Activated CD8-positive, alpha-beta T cell treated with anti-CD3 and anti-CD28 coated beads for 36 hours (primary cell): ENCODE measurements around the gene PLXNB2. TPM values are rescaled to one million over a fixed set of nuclear protein-coding genes. Genes with fewer than 3 reads are reported as not detected.

Source experiments
- ATAC-seq: fragments of 200-7000 bp; cut with Tn5 transposase; one replicate; pipeline ENCODE4 v1.10.0; 2021; ENCODE audit warnings: mild to moderate bottlenecking, moderate library complexity
- CTCF ChIA-PET: fragments of 350-600 bp; sonication (Branson Sonifier 250); formaldehyde crosslinking; loops from one replicate; lab custom pipeline; 2021; ENCODE audit warnings: antibody characterized with exemption; lab: Charles Lee
- POLR2A ChIA-PET: fragments of 350-600 bp; sonication (Branson Sonifier 250); formaldehyde crosslinking; loops from one replicate; lab custom pipeline; 2021; ENCODE audit warnings: antibody characterized with exemption; lab: Charles Lee
- DNase-seq: peaks from one replicate; pipeline ENCODE4 v3.0.0-alpha.2; 2020
- H3K27ac Mint-ChIP-seq: one replicate; pipeline ENCODE4 v1.8.0; 2021; ENCODE audit warnings: mild to moderate bottlenecking, mixed read lengths
- H3K27me3 Mint-ChIP-seq: one replicate; pipeline ENCODE4 v1.8.0; 2021; ENCODE audit warnings: mixed read lengths
- H3K36me3 Mint-ChIP-seq: one replicate; pipeline ENCODE4 v1.8.0; 2021; ENCODE audit warnings: low read depth, mixed read lengths
- H3K4me1 Mint-ChIP-seq: one replicate; pipeline ENCODE4 v1.8.0; 2021; ENCODE audit warnings: low read depth, mixed read lengths
- H3K4me3 Mint-ChIP-seq: one replicate; pipeline ENCODE4 v1.8.0; 2021; ENCODE audit warnings: mild to moderate bottlenecking, moderate library complexity, mixed read lengths
- H3K9me3 Mint-ChIP-seq: one replicate; pipeline ENCODE4 v1.8.0; 2021; ENCODE audit warnings: mixed read lengths
- CTCF ChIP-seq: fragments of 200-600 bp; IDR thresholded peaks from one replicate; pipeline ENCODE4 v1.8.0; 2022; ENCODE audit warnings: antibody characterized with exemption, mild to moderate bottlenecking
- intact Hi-C: fragments of 100-400 bp; cut with micrococcal nuclease; formaldehyde crosslinking; loops from one replicate; pipeline ENCODE4 v1.10.0; 2022
- total RNA-seq, 2 experiments: library from RNA; stranded (reverse); gene quantifications; one replicate each; pipeline ENCODE4 v1.2.3, GENCODE V29; 2021

Gene PLXNB2
- total RNA-seq, 2 experiments from 2014 or later = 22.1 to 26.4 TPM

GRCh38 chr22:50303515-50303847 is 4.0 kb downstream of the PLXNB2 start:
- Mint-ChIP-seq H3K36me3 (no peaks in the 10 kb centered on the region), H3K9me3 (no peaks in the 10 kb centered on the region), H3K4me1 (peaks cover 12% of the 10 kb centered on the region), H3K27ac (no peak overlapping the region), H3K4me3 (no peak overlapping the region), H3K27me3 (peaks cover 15% of the 10 kb centered on the region)
- POLR2A ChIA-PET = interaction anchor here (0.8 to 2.2 kb wide), 2 partner anchors 10 to 24 kb away, joined by 3 to 9 read pairs; no protein-coding TSS in a partner anchor
- CTCF ChIA-PET = interaction anchor here (0.7 to 1.5 kb wide), 4 partner anchors 10 to 51 kb away, joined by 3 to 4 read pairs (median 3); no protein-coding TSS in a partner anchor
- intact Hi-C loops = no loop called here
- DNase-seq = no peak
- ATAC-seq = no peak
- TF ChIP-seq CTCF = no peak

- ATAC-seq = no peak
- H3K27me3 Mint-ChIP-seq = peaks cover 16% of the 10 kb centered on the region
- intact Hi-C loops = no loop called here
- H3K4me3 Mint-ChIP-seq = no peak overlapping the region
- H3K27ac Mint-ChIP-seq = no peak overlapping the region
- DNase-seq = no peak
- H3K4me1 Mint-ChIP-seq = peaks cover 12% of the 10 kb centered on the region
- H3K9me3 Mint-ChIP-seq = no peaks in the 10 kb centered on the region
- H3K36me3 Mint-ChIP-seq = no peaks in the 10 kb centered on the region
- ChIA-PET POLR2A (no interaction called here), CTCF (interaction anchor here (1.1 to 1.4 kb wide), 2 partner anchors 9 to 22 kb away, joined by 3 read pairs; no protein-coding TSS in a partner anchor)
- no peak for TF ChIP-seq CTCF
These were observed 4.9 kb downstream of the PLXNB2 start for GRCh38 chr22:50302564-50302963.

GRCh38 chr22:50302041-50302541 is 5.4 kb downstream of the PLXNB2 start:
- CTCF ChIA-PET = interaction anchor here (1.1 to 1.4 kb wide), 2 partner anchors 8 to 23 kb away, joined by 3 read pairs; no protein-coding TSS in a partner anchor

GRCh38 chr22:50301581-50301991 is 5.9 kb downstream of the PLXNB2 start:
- no peaks in the 10 kb centered on the region for H3K9me3 Mint-ChIP-seq
- peaks cover 18% of the 10 kb centered on the region for H3K27me3 Mint-ChIP-seq
- ChIA-PET POLR2A (no interaction called here), CTCF (interaction anchor here (1.1 to 1.4 kb wide), 2 partner anchors 8 to 23 kb away, joined by 3 read pairs; no protein-coding TSS in a partner anchor)
- H3K36me3 Mint-ChIP-seq = no peaks in the 10 kb centered on the region
- H3K27ac Mint-ChIP-seq = no peak overlapping the region
- ATAC-seq = no peak
- TF ChIP-seq CTCF = no peak
- no peak overlapping the region for H3K4me3 Mint-ChIP-seq
- DNase-seq = no peak
- intact Hi-C loops = no loop called here
- peaks cover 12% of the 10 kb centered on the region for H3K4me1 Mint-ChIP-seq

More at GRCh38 chr22:50302041-50302541, 5.4 kb downstream of the PLXNB2 start:
- TF ChIP-seq CTCF = no peak
- Mint-ChIP-seq H3K9me3 (no peaks in the 10 kb centered on the region), H3K36me3 (no peaks in the 10 kb centered on the region), H3K4me3 (no peak overlapping the region), H3K27ac (no peak overlapping the region), H3K4me1 (peaks cover 12% of the 10 kb centered on the region), H3K27me3 (peaks cover 18% of the 10 kb centered on the region)
- intact Hi-C loops = no loop called here
- DNase-seq (no peak), ATAC-seq (no peak)
- POLR2A ChIA-PET = no interaction called here

- POLR2A ChIA-PET = interaction anchor here (1.0 kb wide), 1 partner anchor 13 kb away, joined by 3 read pairs; no protein-coding TSS in a partner anchor
These were observed 6.7 kb downstream of the PLXNB2 start for GRCh38 chr22:50300620-50301257.

More at GRCh38 chr22:50300620-50301257, 6.7 kb downstream of the PLXNB2 start:
- H3K36me3 Mint-ChIP-seq = no peaks in the 10 kb centered on the region
- H3K4me1 Mint-ChIP-seq = peaks cover 6% of the 10 kb centered on the region
- no peak overlapping the region for H3K4me3 Mint-ChIP-seq
- ATAC-seq (no peak), DNase-seq (no peak)
- no peak overlapping the region for H3K27ac Mint-ChIP-seq
- CTCF ChIA-PET = no interaction called here
- intact Hi-C loops = no loop called here
- H3K9me3 Mint-ChIP-seq = no peaks in the 10 kb centered on the region
- peaks cover 11% of the 10 kb centered on the region for H3K27me3 Mint-ChIP-seq
- TF ChIP-seq CTCF = no peak
